ENCODE data around the gene ZNF608.
A peak's percentile ranks its signal among the peaks of the same experiment; 100 is the strongest.

ZNF608 gene

GRCh38 chr5:124737651-124738050 is 8.8 kb downstream of the ZNF608 start:
- DNase-seq, result no peak

DNA sequence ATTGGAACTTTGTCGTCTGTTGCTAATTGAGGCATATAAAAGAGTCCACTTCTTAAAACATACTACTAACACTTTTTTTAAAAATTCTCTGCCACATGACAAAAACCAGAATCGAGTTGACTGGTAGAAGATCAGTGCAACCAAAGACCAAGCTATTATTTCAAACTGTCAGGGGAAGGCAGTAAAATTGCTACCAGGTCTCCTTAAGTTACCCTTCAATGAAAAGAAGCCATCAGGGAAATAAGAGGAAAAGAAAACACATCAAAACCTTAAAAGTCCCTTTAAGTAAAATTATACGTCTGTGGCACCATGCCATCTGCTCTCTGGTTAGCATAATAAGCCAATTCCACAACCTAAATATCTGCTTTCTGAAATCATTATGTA is 9.6 kb downstream of the ZNF608 start:
- DNase-seq, result peak; percentile 55

- no peak for DNase-seq
Observed at GRCh38 chr5:124736082-124736804, 10.2 kb downstream of the ZNF608 start.

DNA sequence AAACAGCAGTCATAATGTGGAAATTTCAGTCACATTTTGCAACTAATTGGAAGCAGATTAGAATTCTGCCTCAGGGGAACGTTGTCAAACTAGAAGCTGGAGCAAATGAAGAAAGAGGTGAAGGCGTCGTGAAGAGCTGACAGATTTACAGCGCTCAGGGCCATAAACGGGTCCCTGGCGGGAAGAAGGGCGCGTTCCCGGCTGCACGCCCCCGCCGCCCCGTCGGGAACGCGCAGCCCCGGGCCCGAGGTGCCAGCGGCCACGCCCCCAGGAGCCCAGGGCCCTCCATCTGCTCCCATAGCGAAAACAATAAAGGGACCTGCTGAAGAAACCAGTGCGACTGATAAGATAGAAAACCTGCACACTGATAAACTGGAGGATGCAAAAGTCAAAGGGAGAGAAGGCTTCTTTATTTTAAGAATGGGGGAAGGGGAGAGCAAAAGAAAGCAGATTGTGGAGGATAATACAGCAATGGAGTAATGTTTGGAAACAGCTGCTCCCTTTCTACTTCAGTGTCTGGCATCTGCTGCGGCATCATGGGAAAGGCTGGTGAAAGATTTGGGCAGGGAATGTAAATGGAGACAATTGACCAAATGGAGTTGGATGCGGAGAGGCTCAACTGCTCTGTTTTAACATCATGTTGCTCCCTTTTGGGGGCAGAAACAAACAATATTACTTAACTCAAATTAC is 11.1 kb downstream of the ZNF608 start:
- peak; percentile 93 for DNase-seq

GRCh38 chr5:124734574-124735168 is 11.8 kb downstream of the ZNF608 start:
- DNase-seq, result no peak

- DNase-seq, result no peak
Observed at GRCh38 chr5:124733329-124733650, 13.1 kb downstream of the ZNF608 start.

GRCh38 chr5:124732428-124733328 is 13.8 kb downstream of the ZNF608 start:
- DNase-seq, result no peak

DNA sequence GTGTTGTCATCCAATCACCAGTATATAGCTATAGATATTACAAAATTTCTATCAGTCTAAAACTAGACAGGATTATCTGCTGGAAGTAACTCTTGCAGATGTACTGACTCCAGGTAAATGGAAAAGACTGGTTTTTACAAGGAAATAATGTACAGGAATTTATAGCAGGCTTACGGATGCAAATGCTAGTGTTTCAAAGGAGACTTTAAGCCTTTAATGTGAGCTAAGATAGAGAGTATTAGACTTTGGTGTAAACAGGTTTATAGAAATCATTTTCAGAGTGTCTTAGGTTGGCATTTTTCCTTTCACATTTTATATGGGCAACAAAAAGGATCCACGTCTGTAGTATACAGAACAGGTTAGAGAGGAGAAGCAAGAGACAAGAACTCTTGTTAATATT is 16.1 kb downstream of the ZNF608 start:
- DNase-seq, result no peak

- DNase-seq, result peak; percentile 54
Observed at GRCh38 chr5:124729720-124730359, 16.6 kb downstream of the ZNF608 start.

- no peak for DNase-seq
Observed at GRCh38 chr5:124728968-124729332, 17.5 kb downstream of the ZNF608 start.

DNA sequence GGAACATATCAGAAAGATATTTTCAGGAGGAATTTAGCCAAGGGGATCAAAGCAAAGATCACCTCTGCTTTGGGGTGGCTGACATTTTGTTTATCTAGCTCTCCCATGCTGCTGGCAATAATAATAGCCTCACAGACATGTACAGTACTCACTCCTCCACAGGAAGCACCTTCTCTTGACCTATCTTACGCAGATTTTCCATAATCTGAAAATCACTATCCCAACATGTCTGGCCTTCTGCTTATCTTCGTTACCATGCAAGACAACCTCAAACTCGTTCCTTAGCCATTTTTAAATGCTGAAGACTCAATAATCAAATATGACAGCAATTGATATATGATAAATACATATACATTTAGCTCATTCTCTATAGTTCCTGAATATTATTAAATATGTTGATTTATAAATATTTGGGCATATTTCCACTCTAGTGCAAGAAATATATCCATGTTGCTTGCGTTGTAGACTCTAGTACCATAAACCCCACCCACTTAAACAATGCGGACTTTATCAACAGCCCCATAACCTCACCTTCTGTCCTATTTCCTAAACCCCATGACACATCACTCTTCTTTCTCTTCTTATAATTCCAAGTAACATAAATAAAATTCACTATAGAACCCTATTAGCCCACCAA is 18.0 kb downstream of the ZNF608 start:
- no peak for DNase-seq

GRCh38 chr5:124726631-124727362 is 19.6 kb downstream of the ZNF608 start:
- no peak for DNase-seq

DNA sequence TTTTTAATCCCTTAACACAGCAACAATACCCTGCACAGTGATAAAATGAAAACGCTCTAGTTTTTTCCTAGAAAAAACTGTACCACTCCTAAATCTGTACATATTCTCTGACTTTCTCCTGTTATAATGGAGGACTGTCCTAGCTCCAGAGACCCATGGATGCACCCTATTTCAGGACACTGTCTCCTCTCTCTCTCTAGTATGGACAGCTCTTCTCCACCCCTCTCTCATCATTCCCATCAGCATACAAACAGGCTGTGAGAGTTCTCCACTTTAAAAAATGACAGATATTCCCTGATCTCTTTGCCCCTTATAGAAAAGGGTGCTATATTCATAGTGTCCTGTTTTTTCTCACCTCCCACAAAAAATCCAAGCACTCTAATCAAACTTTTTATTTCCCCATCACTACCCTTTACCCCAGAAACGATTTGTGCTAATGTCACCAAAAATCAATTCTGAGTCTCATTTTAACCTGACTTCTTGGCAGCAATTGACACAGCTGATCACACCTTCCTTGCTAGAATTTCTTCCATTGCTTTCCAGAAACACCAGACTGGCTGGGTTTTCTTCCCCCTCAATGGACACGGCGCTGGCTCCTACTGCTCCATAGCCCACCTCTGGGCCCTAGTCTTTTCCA is 20.7 kb downstream of the ZNF608 start:
- DNase-seq, result no peak

DNA sequence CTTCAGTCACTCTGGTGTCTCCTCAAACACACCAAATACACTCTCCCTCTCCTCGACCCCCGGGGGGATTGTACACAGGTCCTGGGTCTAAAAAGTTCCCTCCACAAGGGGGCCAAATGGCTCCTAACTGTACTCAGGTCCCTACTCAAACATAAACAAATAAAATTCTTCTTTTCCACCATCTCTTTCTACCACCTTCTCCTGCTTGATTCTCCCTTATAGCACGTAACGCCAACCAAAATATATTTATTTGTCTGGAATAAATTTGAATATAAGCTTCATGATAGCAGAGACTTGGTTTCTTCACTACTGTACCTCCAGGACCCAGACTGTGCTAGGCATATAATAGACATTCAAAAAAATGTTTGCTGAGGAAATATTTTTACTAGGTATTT is 21.4 kb downstream of the ZNF608 start:
- DNase-seq, result no peak

GRCh38 chr5:124724357-124725039 is 21.9 kb downstream of the ZNF608 start:
- DNase-seq, result no peak

- no peak for DNase-seq
Observed at GRCh38 chr5:124721229-124721735, 25.2 kb downstream of the ZNF608 start.

- no peak for DNase-seq
Observed at GRCh38 chr5:124720593-124720992, 25.8 kb downstream of the ZNF608 start.

DNA sequence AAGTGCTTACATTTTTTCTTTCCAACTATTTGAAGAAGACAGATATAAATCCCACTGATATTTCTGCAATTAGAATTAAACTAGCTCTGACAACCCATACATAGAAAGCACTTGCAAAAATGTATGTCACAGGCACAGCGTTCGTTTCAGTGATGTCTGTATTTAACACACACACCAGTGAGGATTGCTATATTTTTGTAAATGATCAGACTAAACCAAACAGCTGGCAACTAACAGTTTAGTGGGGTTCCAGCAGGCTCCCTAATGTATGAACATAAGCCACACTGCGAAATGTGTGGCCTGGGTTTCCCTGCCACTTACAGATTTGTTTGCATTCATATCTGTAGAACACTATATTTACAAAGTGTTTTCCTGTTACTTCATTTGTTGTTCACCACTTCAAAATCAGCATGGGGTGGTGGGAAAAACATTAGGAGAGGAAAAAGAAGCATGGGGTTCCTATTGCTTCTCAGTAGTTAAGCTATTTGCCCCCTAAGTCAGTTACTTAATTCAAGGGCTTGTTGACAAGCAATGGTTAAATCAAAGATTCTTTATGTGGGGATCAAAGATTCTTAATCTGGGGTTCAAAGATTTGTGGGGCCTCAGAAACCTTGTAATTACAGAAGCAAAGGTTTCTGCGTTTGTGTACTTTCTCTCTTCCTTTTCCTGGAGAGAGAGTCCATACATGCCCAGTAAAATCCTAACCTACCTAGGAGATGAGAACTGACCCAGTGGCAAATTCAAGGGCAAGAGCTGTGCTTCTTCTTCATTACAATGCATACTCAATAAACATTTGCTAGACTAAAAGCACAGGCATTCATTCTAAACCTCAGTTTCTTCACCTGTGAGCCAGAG is 27.1 kb downstream of the ZNF608 start:
- DNase-seq, result no peak

DNA sequence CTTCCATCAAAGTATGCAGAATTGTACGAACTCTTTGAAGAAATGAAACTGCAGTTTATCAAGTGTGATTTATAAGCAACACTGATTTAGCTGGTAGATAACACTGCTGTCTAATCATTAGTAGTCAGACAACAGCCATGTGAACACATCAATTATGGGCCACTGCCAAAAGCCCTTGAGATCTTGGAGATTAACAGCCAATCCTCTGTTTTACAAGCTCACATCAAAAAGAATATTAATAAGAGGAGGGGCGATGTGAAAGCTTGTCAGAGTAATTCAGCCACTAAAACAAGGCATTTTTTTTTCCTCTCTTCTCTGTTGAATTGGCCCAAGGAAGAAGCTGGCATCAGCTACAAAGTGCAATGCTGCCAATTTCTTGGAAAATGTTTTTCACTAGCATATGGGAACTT is 28.1 kb downstream of the ZNF608 start:
- DNase-seq, result peak; percentile 70
